Stimulated activated naive CD4-positive, alpha-beta T cell treated with Interleukin-2 at 50 U/mL for 16 hours (primary cell): ENCODE data around the gene ATP6V0A4.
"Not testable (repeated sequence)": the region's sequence is repeated elsewhere in the genome, so short reads cannot be mapped to it uniquely, and the experiment has no call there.

ENCODE experiments used
- DNase-seq: peaks from one replicate; lab custom pipeline; 2025; lab: John Stamatoyannopoulos, UW

Gene ATP6V0A4

GRCh38 chr7:138802706-138803105, 4.7 kb upstream of the ATP6V0A4 start:
- no peak for DNase-seq

DNA sequence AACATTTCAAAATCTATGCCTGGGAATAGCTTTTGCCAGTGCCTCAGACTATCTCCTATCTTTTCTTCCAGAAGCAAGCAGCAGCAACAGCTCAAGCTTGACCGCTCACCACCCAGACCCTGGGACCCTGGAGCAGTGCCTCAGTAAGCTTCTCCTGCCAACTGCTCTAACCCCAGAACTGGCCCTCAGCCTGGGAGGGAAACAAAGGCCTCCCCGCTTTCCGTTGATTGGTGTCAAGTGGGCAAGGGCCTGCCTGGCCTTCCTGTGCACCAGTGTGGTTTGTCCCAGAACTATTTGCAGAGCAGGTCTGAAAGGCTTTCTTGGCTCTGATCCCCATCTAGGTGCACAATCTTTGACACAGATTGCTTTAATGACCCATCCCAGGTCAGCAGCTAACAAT, 3.3 kb upstream of the ATP6V0A4 start:
- no peak for DNase-seq

GRCh38 chr7:138799336-138800000, 1.5 kb upstream of the ATP6V0A4 start:
- no peak for DNase-seq

DNA sequence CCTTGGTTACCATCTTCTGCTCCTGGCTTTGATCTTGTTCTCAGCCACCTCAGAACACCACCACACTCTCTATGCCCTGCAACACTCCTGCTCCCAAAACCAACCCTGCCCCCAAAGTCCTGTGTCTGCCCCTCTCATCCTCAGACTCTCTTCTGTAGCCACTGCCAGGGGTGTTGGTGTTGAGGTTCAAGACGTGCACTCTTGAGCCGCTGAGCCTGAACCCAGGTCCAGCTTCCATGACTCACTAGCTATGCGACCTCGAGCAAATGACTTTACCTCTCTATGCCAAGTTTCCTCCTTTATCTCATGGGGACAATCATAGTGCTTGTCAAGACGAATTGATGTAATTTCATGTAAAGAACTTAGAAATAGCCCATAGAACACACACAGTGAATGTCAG, 840 bp upstream of the ATP6V0A4 start:
- no peak for DNase-seq

DNA sequence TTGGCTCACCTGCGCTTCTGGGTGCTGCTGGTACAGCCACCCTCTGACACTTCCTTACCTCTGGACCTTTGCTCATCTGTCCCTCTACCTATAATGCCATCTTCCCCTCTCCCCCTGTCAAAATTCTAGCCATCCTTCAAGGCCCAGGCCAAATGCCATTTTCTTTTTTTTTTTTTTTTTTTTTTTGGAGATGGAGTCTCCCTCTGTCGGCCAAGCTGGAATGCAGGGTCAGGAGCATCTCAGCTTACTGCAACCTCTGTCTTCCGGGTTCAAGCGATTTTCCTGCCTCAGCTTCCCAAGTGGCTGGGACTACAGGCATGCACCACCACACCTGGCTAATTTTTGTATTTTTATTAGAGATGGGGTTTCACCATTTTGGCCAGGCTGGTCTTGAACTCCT, 950 bp downstream of the ATP6V0A4 start:
- not testable (repeated sequence) for DNase-seq

- DNase-seq, result no peak
Observed at GRCh38 chr7:138796038-138796615, 1.9 kb downstream of the ATP6V0A4 start.

DNA sequence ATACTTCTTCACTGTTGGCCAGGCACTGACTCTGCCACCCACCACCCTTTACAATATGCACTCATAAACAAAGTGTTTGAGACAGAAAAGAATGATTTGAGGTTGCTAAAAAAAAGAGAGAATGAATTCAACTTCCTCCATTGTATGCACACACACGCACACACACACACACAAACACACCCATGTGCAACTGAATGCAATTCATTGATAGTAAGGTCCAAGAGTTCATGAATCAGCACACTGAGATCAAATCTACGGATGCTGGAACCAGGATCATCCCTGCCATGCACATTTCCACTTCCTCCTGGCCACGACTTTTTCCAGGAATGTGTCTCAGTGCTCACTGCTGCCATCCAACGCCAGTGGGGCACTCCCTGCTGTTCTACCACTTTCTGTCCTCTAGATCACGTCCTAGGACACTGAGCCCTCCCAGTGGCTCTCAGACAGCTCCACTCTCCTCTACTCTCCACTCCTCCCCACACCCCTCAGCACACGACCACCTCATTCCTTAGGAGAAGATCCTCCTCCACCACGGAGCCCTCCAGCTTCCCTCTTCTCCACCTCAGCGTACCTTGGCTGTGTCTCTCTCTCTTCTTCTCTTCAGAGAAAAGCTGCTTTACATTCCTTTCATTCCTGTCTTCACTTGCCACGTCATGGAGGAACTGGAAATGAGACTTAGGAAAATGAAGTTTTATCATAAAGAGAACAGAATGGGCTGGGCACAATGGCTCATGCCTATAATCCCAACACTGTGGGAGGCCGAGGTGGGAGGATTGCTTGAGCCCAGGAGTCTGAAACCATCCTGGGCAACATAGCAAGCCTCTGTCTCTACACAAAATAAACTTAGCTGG, 12.2 kb downstream of the ATP6V0A4 start:
- no peak for DNase-seq

DNA sequence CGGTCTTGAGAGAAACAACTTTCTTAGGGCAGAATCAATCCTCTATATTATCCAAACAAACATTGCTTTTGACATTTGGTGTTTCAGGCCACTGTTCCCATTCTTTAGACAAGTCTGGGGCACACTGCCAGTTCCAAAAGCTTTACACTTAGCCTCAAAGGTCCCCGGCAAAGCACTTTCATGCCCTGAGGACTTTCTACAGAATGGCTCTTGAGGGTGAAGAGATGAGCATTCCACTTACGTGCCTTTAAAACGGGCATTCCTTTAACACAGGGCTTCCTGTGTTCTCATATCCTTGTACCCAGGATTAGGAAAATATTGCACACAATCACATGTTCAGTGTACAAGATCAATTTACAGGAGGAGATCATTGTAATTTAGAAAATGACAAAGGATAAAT, 13.3 kb downstream of the ATP6V0A4 start:
- DNase-seq, result no peak

DNA sequence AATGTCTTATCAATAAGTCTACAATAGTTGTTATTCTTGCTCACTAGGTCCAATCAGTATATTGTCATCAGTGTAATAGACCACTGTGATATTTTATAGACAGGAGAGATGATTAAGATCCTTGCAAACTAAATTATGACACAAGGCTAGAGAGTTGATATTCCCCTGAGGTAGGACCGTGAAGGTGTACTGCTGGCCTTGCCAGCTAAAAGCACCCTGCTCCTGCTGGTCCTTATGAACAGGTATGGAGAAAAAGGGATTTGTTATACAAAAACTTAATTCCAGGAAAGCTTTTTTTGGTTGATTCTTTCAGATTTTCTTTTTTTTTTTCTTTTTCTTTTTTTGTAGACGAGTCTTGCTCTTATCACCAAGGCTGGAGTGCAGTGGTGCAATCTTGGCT, 17.0 kb downstream of the ATP6V0A4 start:
- no peak for DNase-seq

GRCh38 chr7:138776166-138776833, 21.7 kb downstream of the ATP6V0A4 start:
- DNase-seq, result no peak

- no peak for DNase-seq
Observed at GRCh38 chr7:138773817-138774216, 24.2 kb downstream of the ATP6V0A4 start.

GRCh38 chr7:138773176-138773575, 24.8 kb downstream of the ATP6V0A4 start:
- no peak for DNase-seq

DNA sequence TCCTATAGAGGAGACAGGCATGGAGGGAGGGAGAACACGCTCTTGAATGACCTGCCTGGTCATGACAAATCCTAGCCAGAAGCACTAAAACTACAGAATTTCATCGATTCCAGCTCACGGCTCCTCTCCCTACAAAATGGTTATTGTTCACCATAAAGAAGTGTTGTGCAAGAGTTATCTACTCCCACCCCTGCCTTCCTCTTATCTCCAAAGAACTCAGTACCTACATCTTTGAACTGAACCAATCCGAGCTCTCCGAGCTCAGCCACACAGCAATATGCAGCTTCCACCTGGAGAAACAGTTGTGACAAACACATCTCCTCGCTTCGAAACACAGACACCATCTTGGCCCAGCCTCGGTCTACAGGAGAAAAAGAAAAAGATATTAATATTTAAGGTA, 27.1 kb downstream of the ATP6V0A4 start:
- DNase-seq, result no peak

GRCh38 chr7:138768241-138768640, 29.8 kb downstream of the ATP6V0A4 start:
- DNase-seq, result no peak

DNA sequence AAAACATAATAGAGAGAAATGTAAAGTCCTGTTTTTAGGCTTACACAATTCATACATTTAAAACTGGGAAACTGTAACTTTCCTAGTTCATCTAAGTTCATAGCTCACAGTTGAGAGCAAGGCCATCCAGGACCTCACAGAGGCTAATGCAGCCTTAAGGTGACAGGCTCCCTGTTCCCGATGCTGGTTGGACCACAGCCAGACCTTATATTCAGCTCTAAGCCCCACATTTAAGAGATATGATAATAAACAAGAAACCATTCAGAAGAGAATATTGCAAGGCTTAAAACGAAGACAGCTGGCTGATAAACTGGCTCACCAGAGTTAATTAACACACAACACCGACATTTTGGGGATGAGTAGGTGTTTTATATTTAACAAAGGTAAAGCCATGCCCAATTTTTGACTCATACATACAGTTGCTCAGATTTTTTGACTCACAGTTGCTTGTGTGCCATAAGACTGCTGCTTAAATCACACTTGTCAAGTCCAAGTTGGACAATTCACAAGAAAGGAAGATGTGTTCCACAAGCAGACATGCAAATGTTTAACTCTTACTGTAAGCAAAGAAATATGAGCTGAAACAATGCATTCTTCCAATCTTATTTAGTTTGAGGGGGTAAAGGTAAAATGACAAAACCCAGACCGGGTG, 41.3 kb downstream of the ATP6V0A4 start:
- no peak for DNase-seq

DNA sequence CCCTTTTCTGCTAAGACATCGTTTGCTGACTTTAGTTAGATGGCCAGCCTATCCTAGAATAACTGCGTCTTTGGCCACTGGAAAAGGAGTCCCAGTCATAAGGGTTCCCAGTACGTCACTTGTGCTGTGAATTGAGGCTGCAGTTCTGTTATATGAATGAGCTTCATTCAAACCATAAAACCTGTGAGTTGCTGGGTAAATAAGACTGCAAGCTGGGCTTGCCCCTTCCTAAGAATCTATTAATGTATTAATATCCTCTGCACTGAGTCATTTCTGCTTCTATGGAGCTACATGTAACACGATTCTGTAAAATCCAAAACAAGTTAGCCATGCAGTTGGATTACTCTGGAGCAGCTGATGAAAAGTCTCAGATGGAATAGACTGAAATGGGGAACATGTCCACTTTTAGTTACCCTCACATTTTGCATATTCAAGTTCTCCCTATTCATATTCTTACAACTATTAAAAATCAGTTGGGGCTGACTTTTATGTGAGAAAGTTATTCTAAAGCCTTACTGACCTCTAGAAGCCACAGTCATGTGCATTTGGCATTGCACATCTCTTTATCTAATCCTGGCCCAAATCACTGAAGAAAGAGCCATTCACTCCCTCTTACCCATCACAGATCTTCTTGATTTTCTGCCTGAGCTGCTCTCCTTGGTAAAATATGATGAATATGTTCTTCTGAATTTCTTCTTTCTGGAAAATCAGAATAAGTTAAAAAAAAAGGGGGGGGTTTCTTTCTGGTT, 42.0 kb downstream of the ATP6V0A4 start:
- DNase-seq, result no peak

DNA sequence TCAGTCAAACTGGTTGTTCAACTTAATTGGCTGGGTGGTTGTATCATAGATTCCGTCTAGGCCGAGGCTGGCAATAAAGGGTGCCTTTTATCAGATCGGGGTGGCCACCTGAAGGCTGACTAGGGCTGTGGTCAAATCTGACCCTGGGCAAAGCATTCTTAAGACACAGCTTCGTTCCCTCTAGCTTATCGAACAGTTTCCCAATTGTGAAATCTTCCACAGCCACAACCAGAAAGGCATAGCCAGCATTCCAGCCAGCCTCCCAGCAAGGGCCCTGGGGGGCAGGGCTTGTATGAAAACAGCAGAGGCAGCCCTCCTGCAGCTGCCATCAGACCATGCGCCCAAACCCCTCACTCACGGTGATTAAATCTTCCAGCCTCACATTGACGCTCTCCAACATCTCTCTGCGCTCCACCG, 42.7 kb downstream of the ATP6V0A4 start:
- DNase-seq, result no peak

DNA sequence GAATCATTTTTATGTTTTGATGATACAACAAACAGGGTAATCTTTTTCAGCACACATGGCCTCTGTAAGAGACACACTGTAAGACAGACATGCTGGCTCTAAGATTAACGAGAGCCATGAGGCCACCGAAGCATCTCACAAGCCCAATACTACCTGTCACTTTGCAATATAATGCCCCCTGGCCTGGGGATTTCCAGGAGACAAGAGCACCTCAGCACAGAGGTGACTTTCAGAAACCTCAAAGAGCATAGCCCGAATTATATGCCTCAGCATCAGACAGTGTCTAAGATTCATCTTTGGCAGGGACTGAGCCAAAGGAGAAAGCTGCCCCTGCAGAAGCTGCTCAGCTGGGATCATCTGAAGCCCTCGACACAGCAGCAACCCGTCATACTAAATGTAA, 44.4 kb downstream of the ATP6V0A4 start:
- no peak for DNase-seq

DNA sequence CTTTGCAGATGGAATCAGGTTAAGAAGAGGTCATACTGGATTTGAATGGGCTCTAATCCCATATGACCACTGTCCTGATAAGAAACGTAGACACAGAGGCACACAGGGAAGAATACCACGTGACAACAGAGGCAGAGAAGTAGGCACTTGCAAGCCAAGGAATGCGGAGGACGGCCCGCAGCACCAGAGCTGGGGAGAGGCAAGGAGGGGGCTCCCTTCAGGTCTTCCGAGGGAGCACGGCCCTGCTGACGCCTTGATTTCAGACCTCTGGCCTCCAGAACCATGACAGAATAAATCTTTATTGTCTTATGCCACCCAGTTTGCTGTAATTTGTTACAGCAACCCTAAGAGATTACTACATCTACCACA, 44.9 kb downstream of the ATP6V0A4 start:
- DNase-seq, result no peak

DNA sequence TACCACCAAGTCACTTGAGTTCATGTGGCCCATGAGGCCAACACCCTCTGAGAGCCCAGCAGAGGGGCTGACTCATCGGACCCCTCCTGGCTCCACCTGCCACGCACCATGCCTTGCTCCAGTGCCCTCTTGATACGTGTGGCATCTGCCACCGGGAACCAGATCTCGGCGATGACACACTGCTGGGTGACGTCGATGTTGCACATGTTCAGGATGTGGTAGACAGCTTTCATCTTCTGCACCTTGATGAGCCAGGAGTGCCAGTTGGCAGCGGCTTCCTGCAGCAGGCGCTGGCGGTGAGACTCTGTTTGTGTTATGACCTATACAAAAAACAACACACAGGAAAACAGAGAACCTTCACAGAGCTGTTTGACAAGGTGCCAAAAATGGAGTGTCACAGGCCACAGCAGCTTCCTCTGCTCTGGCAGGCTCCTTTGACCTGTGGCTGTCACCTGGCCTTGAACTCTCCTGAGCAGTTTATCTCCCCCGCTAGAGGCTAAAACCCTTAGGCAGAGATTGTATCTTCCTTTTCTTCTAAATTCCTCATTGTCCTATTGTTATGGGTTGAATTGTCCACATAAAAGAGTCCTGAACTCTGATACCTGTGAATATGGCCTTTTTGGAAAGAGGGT, 45.4 kb downstream of the ATP6V0A4 start:
- peak; percentile 89 for DNase-seq

- DNase-seq, result no peak
Observed at GRCh38 chr7:138750901-138751464, 47.0 kb downstream of the ATP6V0A4 start.
